GM18517 (cell line): Measurements from ENCODE around the gene PMVK.
"Not testable (repeated sequence)": the region's sequence is repeated elsewhere in the genome, so short reads cannot be mapped to it uniquely, and the experiment has no call there.

Experiments used
- ATAC-seq: cut with Tn5 transposase; IDR thresholded peaks from one replicate; pipeline ENCODE4 v1.9.1; 2021; ENCODE audit warnings: mild to moderate bottlenecking, moderate library complexity; ENCODE audit not compliant: unreplicated experiment

The PMVK gene

DNA sequence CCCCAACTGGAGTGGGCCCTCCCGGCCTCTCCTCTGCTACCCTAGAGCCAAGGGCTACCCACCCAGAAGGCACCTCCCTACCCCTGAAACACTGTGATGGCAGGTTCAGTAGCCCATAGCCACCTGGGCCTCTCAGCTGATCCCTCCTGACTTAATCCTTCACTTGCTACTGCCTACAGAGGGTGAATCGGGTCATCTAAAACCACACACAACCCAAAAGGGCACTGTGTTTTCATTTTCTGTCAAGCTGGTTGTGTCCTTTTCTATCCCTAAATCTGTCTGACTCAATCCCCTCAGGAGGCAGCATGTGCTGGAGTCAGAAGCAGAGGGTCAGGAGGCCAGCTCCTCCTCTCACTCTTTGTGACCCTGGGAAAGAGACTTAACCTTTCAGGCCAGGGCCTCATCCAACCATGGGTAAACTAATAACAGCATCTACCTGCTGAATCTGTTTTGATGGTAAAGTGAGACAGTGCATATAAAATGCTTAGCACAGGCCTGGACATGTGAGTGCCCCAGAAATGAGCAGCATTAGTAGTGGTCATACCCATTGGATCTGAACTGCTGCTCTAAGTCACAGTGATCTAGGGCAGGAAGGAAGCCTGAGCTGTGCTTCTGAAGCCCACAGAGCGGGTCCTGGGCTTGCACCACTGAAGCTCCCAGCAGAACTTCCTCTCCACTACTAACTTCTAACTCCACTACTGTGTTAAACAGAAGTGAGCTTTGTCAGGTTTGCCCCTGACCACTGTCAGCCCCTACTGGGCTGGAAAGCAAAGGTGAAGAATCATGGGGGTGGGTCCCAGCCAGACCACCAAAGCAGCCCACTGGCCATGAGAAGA lies 11.0 kb downstream of the PMVK start:
- no peak for ATAC-seq

DNA sequence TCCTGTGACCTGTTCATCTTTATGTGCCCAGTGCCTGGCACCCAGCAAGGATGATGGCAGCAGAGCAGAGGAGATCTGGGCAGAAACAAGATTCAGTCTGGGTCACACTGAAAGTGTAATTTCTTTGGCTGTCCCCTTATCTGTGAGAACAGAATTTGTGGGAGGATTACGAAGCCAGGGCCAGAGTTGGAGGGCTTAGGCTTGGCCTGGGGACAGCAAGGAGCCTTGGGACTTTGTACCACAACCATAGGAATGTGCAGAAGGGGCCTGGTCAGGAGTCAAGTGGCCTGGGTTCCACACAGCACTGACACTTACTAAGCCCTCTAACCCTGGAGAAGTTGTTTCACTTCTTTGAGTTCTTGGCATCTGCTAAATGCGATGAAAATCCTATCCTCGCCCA lies 12.8 kb downstream of the PMVK start:
- no peak for ATAC-seq

DNA sequence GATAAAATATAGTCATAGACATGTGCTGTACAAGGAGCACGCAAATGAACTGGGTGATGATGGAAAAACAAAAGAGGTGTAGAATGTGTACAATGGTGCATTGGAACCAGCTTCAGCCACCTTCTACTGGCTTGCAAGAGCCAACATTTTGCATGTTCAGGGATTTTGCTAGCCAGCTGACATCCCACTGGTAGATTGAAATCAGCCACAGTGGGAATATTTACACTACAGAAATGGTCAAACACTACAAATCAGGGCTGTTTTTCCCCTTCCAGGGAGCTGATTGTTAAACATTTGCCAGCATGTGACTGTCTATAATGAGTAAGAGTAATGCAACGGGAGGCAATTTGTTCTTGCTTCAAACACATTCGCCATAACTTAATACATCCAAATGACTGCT lies 23.2 kb downstream of the PMVK start:
- no peak for ATAC-seq

DNA sequence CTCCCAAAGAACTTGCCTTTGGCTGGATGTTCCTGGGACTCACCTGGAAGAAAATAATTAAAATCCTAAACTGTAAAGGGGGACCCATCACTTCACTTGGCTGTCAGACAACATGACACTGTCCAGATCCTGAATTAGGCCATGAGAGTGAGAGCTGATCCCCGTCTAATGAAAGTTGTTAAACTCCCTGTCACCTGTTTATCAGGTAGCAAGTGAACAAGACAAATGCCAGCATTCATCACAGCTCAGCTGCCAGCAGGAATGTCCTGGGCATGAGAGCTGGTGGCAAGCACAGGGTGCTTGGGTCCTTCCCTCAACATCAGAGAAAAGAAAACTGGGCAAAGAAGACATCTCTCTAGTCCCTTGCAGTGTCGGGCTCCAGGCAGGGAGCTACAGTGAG lies 23.8 kb downstream of the PMVK start:
- no peak for ATAC-seq

DNA sequence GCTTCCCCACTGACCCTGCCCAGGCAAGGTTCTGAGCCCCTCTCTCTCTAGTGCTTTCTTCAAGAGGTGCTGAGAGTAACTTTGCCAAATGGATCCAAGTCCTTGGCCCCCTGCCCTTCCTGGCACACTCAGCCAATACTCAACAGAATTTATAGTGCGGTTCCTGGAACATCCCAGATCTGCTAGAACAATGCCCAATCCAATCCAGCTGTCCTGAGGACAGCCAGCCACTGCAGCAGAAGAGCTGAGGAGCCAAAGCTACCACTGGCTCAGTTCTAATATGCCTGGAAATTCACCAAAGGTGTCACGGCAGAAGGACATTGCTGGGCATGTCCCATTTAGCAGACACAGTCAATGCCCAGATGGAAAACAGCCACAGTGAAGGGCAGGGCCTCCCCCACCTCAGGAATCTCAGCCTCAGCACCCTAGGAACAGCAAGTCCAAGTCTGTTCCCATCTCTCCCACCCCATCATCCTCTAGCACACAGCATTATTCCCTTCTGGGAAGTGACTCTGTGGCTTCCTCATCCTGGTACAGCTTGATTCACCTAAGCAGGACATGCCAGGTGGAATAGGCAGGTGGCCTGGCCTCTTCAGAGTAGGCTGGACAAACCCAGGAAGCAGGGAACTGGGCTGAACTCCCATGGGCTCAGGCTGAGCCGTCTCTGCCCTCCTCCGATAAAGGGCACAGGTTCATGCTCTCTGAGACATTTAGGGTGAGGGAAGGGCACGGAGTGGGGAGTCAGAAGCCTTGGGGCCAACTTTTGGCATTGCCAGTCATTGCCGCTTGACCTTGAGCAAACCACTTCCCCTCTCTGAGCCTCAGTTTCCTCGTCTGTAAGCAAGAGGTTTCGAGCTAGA lies 24.6 kb downstream of the PMVK start:
- ATAC-seq = no peak

DNA sequence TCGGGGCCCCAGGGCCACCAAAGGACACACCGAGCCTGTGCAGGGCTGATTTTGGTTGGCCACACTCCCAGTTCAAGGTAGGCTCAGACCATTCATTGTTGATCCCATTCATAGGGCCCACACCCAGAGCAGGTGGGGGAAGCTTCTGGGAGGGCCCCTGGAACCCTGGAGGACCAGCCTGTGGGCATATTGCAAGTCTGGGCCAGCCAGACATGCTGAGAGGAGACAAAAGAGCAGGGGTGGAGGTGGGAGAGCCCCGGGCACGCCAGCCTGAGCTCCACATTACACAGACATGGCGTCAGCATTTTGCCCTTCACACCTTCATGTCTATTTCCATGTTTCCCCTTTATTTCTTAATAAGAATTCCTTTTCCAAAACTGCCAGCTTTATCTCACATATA lies 25.7 kb downstream of the PMVK start:
- no peak for ATAC-seq

DNA sequence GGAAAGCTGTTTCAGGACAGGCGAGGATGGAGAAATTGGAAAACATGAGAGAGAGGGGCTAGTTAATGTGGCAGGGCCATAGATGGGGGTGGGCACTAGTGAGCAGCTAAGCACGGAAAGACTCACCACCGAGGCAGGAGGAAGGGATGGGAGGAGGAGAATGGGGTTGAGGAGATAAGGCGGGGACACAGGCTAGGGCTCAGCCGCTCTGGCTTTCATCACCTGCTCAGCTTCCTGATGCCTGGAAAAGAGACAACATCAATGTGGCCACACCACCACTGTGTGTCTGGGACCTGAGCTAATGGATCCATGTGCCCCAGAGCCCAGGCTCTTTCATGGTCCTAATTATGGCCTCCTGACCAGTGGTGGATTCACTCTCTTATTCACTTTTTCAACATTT lies 27.6 kb downstream of the PMVK start:
- no peak for ATAC-seq

DNA sequence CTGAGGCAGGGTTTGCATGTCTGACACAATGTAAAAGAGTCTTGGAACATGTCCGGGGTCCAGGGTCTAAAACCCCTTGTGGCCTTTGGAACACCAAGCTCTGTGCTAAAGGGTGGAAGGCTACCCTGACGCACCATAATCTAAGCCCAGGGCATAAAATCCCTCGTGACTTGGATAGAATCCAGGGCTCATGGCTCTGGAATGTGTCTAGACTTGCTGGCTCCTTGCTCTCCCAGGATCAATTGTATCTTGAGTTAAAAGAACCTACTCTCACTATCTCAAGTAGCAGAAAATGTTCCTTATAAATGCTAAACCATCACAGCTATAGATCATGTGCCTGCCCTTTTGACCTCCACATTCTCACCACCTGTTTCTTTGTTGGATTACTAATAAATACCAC lies 28.4 kb downstream of the PMVK start:
- ATAC-seq = not testable (repeated sequence)

DNA sequence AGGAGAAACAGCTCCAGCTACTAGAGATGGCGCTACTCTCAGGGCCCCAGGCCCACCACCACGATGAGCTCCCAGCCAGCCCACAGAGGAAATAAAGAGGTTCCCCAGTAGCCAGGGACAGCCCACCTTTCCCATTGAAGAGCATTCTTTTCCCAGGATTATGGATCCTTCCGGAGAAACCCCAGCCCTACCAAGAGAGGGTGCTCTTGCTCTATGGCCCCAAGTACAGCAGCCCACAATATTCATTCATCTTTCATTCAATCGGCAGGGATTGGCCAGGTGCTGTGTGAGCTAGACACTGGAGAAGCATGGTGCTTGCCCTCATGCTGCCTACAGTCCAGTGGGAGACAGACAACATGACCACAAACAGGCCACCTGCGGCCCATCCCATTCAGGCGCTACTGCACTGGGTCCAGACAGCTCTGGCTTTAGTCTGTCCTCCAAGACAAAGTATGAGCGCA lies 29.9 kb downstream of the PMVK start:
- ATAC-seq = no peak

DNA sequence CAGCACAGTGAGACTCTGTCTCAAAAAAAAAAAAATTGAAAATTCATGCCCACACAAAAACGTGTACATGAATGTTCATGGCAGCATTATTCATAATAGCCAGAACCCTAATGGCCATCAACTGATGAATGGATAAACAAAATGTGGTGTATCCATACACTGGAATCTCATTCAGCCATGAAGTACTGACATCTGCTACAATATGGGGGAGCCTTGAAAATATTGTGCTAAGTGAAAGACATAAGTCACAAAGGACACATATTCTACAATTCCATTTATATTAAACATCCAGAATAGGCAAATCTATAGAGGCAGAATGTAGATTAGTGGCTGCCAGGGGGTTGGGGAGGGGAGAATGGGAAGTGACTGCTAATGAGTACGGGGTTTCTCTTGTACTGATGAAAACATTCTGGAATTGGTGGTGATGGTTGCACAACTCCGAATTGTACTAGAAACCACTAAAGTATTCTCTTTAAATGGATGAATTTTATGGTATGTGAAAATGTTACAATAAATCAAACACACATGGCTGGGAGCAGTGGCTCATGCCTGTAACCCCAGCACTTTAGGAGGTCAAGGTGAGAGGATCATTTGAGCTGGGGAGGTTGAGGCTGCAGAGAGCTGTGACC lies 33.5 kb downstream of the PMVK start:
- no peak for ATAC-seq

DNA sequence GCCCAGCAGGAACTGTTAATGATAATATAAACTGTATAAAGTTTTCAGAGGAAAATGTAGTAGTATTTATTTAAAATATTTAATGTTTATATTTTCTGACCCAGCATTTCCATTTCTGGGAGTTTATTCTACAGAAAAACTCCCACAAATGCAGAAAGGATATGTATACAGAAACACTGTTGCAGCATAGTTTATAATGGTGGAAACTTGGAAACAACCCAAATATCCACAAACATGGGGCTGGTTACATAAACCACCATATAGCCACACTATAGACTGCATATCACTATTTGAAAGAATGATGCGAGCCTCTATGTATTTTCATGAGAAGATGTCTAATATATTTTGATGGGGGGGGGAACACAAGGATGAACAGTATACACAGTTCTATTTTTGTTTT lies 34.9 kb downstream of the PMVK start:
- ATAC-seq = no peak

DNA sequence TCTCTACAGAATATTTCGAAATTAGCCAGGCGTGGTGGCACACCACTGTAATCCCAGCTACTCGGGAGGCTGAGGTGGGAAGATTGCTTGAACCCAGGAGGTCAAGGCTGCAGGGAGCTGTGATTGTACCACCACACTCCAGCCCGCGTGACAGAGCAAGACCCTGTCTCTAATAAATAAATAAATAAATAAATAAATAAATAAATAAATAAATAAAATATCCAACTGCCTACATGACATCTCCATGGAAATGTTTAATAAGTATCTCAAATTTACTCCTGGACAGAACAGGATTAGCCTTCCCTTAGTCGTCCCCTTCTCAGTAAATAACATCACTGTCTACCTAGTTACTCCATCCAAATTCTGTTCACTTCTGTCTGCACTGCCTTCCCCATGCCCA lies 37.5 kb downstream of the PMVK start:
- no peak for ATAC-seq

DNA sequence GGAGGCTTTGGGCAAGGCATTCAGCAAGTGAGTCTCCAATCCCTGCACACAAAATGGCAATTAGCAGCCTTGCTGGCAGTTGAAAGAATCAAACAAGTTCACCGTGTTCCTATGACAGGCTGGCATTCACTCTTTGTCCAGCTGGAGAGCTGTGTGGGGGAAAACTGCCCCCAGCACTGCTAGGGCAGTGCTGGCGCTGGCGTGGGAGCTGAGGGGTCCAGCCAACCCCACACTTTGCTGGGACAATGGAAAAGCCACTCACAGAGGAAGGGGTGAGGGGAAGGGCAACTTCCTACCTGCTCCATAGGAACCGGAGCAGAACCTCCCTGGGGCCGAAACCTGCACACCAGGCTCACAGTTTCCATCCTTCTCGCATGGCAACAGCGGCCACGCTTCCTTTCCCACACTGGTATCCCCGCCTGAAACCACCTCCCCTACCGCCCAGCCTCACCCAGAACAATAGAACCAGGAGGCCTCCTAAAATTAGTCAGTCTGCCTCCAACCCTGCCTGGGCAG lies 39.7 kb downstream of the PMVK start:
- ATAC-seq = no peak

DNA sequence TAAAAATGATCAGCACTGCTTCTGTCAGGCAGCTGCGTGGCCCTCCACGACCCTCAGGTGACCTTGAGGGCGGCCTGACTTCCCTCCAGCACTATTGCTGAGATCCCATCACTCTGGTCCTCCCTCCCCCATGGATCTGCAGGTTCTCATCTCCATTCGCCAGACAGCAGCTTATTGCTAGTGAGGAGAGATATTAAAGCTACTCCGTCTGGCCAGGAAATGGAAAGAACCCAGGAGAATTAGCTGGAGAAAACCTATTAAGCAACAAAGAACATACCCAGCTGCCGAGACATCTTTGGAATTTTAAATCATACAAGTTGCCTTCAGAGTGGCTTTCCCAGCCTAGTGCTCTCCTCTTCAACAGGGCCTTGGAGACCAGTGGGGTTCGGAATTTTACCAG lies 40.7 kb downstream of the PMVK start:
- ATAC-seq = no peak

DNA sequence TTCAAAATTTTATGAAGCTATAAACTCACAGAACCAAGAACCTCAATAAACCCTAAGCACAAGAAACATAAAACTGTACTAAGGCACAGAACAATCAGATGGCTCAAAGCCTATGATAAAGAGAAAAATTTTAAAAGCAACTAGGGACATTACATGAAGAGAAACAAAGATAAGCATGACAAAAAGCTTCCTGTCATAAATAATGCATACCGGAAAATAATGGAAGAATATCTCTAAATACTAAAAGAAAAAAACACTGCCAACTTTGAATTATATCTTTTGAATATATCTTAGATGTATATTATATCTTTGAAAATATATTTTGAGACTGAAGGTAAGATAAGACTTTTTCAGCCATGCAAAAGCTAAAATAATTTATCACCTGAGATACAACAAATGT lies 45.1 kb downstream of the PMVK start:
- ATAC-seq = no peak

DNA sequence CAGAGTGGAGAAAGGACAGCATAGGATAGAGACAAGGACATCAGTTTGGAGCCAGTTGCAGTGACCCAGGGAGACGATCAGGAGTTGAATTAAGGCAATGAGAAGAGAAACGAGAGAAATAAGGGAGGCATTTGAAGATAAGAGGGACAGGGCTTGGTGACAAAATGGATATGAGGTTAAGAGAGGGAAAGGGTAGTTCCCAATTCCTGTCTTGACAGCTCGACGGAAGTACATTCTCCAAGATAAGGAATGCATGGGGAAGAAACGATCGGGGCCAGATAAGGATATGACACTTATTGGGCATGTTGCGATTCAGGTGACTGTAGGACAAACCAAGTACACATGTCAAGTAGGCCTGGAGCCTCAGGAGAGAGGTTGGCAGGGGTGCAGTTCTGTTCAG lies 47.8 kb downstream of the PMVK start:
- ATAC-seq = no peak

DNA sequence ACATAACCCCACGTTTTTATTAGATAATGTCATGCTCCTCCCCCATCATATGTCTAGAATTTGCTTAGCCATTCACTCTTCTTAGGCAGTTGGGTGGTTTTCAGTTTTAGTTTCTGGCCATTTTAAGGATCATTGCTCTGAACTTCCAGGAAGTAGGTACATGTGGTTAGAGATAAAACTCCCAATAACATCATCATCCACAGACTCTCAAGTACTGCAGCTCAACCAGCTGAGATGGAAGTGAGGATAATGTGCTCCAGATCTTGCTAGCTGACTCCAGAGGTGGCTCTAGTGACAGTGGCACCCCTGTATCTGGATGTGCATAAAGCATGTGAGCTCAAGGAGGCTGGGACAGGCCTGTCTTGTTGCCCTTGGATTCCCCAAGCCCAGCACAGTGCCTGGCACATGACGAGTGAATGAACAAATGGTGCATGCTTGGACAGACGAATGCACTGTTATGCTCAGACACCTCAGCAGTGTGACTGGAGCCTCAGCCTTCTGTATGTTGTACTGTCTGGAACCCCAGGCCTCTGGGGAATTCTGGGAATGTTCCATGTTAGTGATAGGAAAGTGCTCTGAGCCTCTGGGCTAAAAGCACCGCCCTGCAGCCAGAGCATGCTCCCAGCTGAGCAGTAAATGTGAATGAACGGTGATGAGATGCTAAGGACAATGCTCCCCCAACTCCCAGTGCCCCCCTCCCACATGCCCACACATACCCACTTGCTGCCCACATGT lies 50.1 kb downstream of the PMVK start:
- no peak for ATAC-seq

DNA sequence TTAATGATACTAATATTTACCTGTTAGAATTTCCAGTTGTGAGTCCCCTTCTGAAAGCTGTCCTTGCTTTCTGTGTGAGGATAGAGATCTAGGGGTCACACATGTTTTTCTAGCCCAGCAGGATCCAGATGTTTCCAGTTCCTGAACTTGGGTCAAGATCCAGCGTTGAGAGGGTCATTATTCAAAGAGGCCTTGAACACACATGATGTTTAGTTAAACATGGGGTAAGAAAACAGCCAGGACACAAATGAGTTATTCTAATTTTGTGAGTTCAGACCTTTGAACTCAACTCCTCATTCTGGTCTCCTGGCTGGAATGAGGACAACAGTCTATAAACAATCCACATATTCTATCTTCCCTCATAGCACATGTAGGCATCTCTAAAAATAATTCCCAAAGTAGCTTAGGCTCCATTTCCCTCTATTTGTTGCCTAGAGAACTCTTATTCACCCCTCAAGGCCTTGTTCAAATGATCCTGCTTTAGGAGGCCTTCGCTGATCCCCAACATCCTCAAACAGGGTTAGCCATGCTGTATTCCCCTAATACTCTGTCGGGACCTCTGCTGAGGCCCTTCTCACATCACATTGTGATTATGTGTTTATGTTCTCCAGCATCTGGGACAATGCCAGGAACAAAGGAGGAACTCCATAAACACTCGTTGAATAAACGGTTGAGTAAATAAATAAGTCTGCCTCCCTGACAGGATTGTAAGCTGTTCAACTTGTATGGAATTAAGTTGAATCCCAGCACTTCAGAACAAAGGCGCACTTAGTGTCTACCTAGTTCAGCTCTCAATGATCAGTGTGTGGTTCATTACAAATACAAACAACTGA lies 51.4 kb downstream of the PMVK start:
- ATAC-seq = no peak

DNA sequence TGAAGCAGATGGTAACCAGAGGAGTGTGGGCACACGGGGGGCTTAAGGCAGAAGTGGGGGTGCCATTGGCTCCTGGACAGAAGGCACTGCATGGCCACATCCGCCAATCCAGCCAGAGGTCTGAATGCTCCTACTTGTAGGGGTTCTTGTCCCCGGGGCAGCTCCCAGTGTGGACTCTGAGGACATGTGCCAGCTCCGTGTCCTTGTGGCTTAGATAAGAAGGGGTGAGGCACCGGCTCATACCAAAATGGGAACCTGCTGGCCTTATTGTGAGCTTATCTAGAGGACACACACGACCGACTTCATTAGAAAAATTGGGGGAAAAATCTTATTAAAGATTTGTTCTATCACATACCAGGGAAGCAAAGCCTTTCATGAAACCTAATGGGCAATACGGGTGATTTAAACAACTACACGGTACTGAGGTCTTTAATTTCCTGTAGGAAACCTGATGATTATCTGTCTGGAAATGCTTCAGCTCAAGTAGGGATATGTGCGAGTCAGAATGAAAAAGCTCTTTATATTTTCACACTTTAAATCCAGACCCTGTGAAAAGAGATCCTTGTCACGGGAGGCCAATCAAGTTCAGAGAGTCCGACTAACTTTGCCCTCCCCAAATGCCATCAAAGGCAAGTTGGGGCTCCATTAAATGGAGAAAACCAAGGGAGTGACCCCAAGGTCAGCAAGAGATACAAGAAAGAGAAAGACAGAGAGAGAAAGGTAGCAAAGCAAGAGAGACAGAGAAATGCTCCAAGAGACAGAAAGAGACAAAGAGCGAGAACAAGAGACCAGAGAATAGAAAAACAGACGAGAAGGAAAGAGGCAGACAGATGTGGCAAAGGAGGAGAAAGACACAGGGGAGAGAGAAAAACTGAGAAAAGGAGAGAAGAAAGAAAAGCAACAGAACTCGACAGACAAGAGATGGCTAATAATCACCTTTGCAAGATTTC lies 52.3 kb downstream of the PMVK start:
- ATAC-seq = no peak
